H9 (cell line): ENCODE results near the gene ZBTB38. TPM values are rescaled to one million over a fixed set of nuclear protein-coding genes. Genes with fewer than 3 reads are reported as not detected.

Experiments used
- DNase-seq: peaks from one replicate; pipeline ENCODE4 v3.0.0-alpha.2; 2017
- H2AFZ ChIP-seq: one replicate; pipeline ENCODE4 v1.6.1; 2013; ENCODE audit warnings: mild to moderate bottlenecking, low read length, control low read depth, moderate library complexity
- H2AK5ac ChIP-seq: 2 replicates; pipeline ENCODE4 v1.6.1; 2013; ENCODE audit warnings: low read length, control low read depth, mixed read lengths; ENCODE audit not compliant: insufficient read length
- H2BK120ac ChIP-seq: one replicate; pipeline ENCODE4 v1.6.1; 2013; ENCODE audit warnings: low read depth, mild to moderate bottlenecking, low read length, control low read depth, inconsistent platforms; ENCODE audit not compliant: poor library complexity, severe bottlenecking
- H2BK12ac ChIP-seq: 2 replicates; pipeline ENCODE4 v1.6.1; 2013; ENCODE audit warnings: low read length, control low read depth, mixed read lengths, low read depth; ENCODE audit not compliant: insufficient read length
- H2BK15ac ChIP-seq: 2 replicates; pipeline ENCODE4 v1.6.1; 2013; ENCODE audit warnings: low read depth, low read length, control low read depth
- H2BK20ac ChIP-seq: one replicate; pipeline ENCODE4 v1.6.1; 2013; ENCODE audit warnings: low read depth, mild to moderate bottlenecking, low read length, control low read depth, inconsistent platforms; ENCODE audit not compliant: poor library complexity, severe bottlenecking
- H2BK5ac ChIP-seq: 2 replicates; pipeline ENCODE4 v1.6.1; 2013; ENCODE audit warnings: low read length, control low read depth, mixed read lengths; ENCODE audit not compliant: insufficient read length
- H3K14ac ChIP-seq: 2 replicates; pipeline ENCODE4 v1.6.1; 2013; ENCODE audit warnings: low read length, control low read depth; ENCODE audit not compliant: insufficient read depth
- H3K18ac ChIP-seq: 2 replicates; pipeline ENCODE4 v1.6.1; 2013; ENCODE audit warnings: low read depth, mild to moderate bottlenecking, mixed read lengths, low read length, control low read depth; ENCODE audit not compliant: insufficient read length
- H3K23ac ChIP-seq: 2 replicates; pipeline ENCODE4 v1.6.1; 2013; ENCODE audit warnings: low read length, control low read depth, mixed read lengths, low read depth; ENCODE audit not compliant: insufficient read length
- H3K23me2 ChIP-seq: 2 replicates; pipeline ENCODE4 v1.6.1; 2013; ENCODE audit warnings: low read depth, mild to moderate bottlenecking, mixed read lengths, low read length, control low read depth; ENCODE audit not compliant: insufficient read length, poor library complexity, severe bottlenecking
- H3K27ac ChIP-seq: 2 replicates; pipeline ENCODE4 v1.5.1; 2013; ENCODE audit warnings: low read length, control low read depth, mixed read lengths, low read depth; ENCODE audit not compliant: insufficient read length
- H3K27me3 ChIP-seq: 2 replicates; pipeline ENCODE4 v1.6.1; 2013; ENCODE audit warnings: low read length, control low read depth, inconsistent platforms; ENCODE audit not compliant: insufficient read depth
- H3K4ac ChIP-seq: 2 replicates; pipeline ENCODE4 v1.6.1; 2013; ENCODE audit warnings: low read depth, mild to moderate bottlenecking, control low read depth, inconsistent platforms, low read length, moderate library complexity
- H3K4me1 ChIP-seq: 2 replicates; pipeline ENCODE4 v1.6.1; 2013; ENCODE audit warnings: low read length, control low read depth, inconsistent platforms; ENCODE audit not compliant: insufficient read depth
- H3K4me2 ChIP-seq: 2 replicates; pipeline ENCODE4 v1.6.1; 2013; ENCODE audit warnings: low read length, control low read depth, mixed read lengths; ENCODE audit not compliant: insufficient read length, insufficient read depth
- H3K56ac ChIP-seq: 2 replicates; pipeline ENCODE4 v1.6.1; 2013; ENCODE audit warnings: low read depth, mild to moderate bottlenecking, mixed read lengths, low read length, control low read depth; ENCODE audit not compliant: insufficient read length
- H3K79me1 ChIP-seq: 2 replicates; pipeline ENCODE4 v1.6.1; 2013; ENCODE audit warnings: low read depth, mild to moderate bottlenecking, moderate library complexity, low read length, control low read depth, inconsistent platforms; ENCODE audit not compliant: insufficient read depth, poor library complexity, severe bottlenecking
- H3K79me2 ChIP-seq: 2 replicates; pipeline ENCODE4 v1.6.1; 2013; ENCODE audit warnings: low read length, control low read depth, inconsistent platforms; ENCODE audit not compliant: insufficient read depth
- H3K9ac ChIP-seq: 2 replicates; pipeline ENCODE4 v1.6.1; 2013; ENCODE audit warnings: low read length, control low read depth, mixed read lengths; ENCODE audit not compliant: insufficient read length; ENCODE audit errors: extremely low read depth
- H3K9me3 ChIP-seq: one replicate; pipeline ENCODE4 v1.6.1; 2013; ENCODE audit warnings: low read depth, low read length, inconsistent platforms; ENCODE audit not compliant: control insufficient read depth
- H3T11ph ChIP-seq: one replicate; pipeline ENCODE4 v1.6.1; 2013; ENCODE audit warnings: mild to moderate bottlenecking, low read length, control low read depth, inconsistent platforms
- H4K20me1 ChIP-seq: one replicate; pipeline ENCODE4 v1.6.1; 2013; ENCODE audit not compliant: control insufficient read depth, insufficient read length, insufficient read depth
- H4K5ac ChIP-seq: 2 replicates; pipeline ENCODE4 v1.6.1; 2013; ENCODE audit warnings: low read depth, mild to moderate bottlenecking, mixed read lengths, low read length, control low read depth; ENCODE audit not compliant: insufficient read length
- H4K8ac ChIP-seq: replicated peaks from 2 replicates; pipeline ENCODE4 v1.6.1; 2013; ENCODE audit warnings: low read length, control low read depth, mixed read lengths, low read depth; ENCODE audit not compliant: insufficient read length
- H4K91ac ChIP-seq: 2 replicates; pipeline ENCODE4 v1.6.1; 2013; ENCODE audit warnings: low read depth, mild to moderate bottlenecking, moderate library complexity, mixed read lengths, low read length, control low read depth; ENCODE audit not compliant: insufficient read length
- H3K27ac Mint-ChIP-seq, 3 experiments: 2 replicates in 2 of 3; 3 replicates in 1 of 3; pipeline ENCODE4 v1.8.0; 2020 to 2021; ENCODE audit warnings: mixed read lengths in 3 of 3, mild to moderate bottlenecking in 1 of 3, moderate library complexity in 1 of 3
- H3K27me3 Mint-ChIP-seq: 2 replicates; pipeline ENCODE4 v1.8.0; 2021; ENCODE audit warnings: low read depth, mild to moderate bottlenecking, moderate library complexity, mixed read lengths
- H3K36me3 Mint-ChIP-seq, 3 experiments: 2 replicates in 2 of 3; 3 replicates in 1 of 3; pipeline ENCODE4 v1.8.0; 2020 to 2021; ENCODE audit warnings: low read depth in 3 of 3, mixed read lengths in 3 of 3; ENCODE audit not compliant: insufficient read depth in 1 of 3
- H3K4me1 Mint-ChIP-seq, 2 experiments: 2 replicates each; pipeline ENCODE4 v1.8.0; 2020; ENCODE audit warnings: mixed read lengths in 2 of 2
- H3K4me3 Mint-ChIP-seq, 2 experiments: 2 replicates in 1 of 2; 3 replicates in 1 of 2; pipeline ENCODE4 v1.8.0; 2020 to 2021; ENCODE audit warnings: mild to moderate bottlenecking in 2 of 2, mixed read lengths in 2 of 2, moderate library complexity in 1 of 2
- H3K9me3 Mint-ChIP-seq, 2 experiments: 2 replicates in 1 of 2; 3 replicates in 1 of 2; pipeline ENCODE4 v1.8.0; 2020; ENCODE audit warnings: mild to moderate bottlenecking in 2 of 2, mixed read lengths in 2 of 2, moderate library complexity in 1 of 2
- WGBS: extraction: QIAGEN DNeasy Blood & Tissue Kit; methylation state at CpG from one replicate; pipeline ENCODE4 v1.1.7; 2013; ENCODE audit warnings: missing lambda C conversion rate, low lambda C conversion rate, mixed read lengths; ENCODE audit not compliant: insufficient read length; ENCODE audit errors: extremely low coverage; 5-methylcytosine and 5-hydroxymethylcytosine counted together
- long read RNA-seq: library from polyadenylated mRNA; unstranded; transcript quantifications from one replicate; pipeline ENCODE4 v2.0.0, GENCODE V29; 2020
- total RNA-seq: library from RNA; stranded (reverse); gene quantifications from 2 replicates; pipeline ENCODE4 v1.2.1, GENCODE V29; 2021
- TF ChIP-seq, protein P1 (sequence below): fragments of 200-600 bp; sonication (generic); conservative IDR thresholded peaks from 3 replicates; pipeline ENCODE4 v1.8.0; 2021; ENCODE audit warnings: antibody characterized with exemption, mild to moderate bottlenecking

The ZBTB38 gene, protein sequence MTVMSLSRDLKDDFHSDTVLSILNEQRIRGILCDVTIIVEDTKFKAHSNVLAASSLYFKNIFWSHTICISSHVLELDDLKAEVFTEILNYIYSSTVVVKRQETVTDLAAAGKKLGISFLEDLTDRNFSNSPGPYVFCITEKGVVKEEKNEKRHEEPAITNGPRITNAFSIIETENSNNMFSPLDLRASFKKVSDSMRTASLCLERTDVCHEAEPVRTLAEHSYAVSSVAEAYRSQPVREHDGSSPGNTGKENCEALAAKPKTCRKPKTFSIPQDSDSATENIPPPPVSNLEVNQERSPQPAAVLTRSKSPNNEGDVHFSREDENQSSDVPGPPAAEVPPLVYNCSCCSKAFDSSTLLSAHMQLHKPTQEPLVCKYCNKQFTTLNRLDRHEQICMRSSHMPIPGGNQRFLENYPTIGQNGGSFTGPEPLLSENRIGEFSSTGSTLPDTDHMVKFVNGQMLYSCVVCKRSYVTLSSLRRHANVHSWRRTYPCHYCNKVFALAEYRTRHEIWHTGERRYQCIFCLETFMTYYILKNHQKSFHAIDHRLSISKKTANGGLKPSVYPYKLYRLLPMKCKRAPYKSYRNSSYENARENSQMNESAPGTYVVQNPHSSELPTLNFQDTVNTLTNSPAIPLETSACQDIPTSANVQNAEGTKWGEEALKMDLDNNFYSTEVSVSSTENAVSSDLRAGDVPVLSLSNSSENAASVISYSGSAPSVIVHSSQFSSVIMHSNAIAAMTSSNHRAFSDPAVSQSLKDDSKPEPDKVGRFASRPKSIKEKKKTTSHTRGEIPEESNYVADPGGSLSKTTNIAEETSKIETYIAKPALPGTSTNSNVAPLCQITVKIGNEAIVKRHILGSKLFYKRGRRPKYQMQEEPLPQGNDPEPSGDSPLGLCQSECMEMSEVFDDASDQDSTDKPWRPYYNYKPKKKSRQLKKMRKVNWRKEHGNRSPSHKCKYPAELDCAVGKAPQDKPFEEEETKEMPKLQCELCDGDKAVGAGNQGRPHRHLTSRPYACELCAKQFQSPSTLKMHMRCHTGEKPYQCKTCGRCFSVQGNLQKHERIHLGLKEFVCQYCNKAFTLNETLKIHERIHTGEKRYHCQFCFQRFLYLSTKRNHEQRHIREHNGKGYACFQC (N-terminal part only)
- 12.7 and 14.6 TPM in 2 replicates for total RNA-seq
- long read RNA-seq, transcript ZBTB38-201 (1 exons, 3,588 nt), result minor isoform, 5 of 39 reads
- long read RNA-seq, transcript ZBTB38-211 (3 exons, 644 nt), result major isoform, 14 of 39 reads
- long read RNA-seq, partial matches to known transcripts, result 3 of 39 reads
- long read RNA-seq, other reads (novel, unspliced or antisense), result 17 of 39 reads

DNA sequence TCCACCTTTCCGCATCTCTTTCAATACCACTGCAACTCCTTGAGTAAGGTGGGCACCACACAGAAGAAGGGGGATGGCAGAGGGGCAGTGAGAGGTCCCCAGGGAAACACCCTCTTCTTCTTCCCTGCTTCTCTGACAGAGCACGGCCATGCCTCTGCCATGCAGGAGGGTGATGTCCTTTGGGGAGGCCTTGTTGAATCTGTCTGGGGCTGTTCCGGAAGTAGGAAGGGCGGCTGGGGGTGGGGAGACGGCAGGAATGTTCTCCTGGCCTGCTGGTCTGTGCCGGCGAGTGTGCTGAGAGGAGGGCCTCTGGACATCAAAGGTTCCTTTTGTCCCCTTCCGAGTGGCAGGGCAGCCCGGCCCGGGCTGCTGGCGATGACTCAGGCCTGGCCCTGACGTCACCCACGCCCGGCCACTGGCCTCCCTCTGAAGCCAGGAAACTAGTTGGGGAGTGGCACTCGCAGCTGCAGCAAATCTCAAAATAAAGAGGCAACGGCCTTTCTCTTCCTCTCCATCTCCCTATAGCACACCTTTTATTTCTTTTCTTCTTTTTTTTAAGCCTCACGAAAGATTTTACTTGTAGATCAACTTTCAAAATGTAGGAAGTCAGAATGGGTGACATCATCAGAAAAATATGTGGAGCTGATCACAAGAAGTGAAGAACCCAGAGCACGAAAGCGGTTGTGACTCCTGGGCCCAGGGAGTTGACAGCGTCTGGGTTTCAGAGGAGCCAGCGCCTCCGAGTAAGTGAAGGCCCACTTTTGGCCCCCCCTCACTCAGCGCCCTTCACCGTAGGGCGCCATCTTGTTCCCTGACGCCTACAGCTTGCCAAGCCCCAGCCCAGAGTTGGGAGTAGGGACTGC is at the start of gene ZBTB38:
Gene ZBTB38, plus strand, starts transcription at position 443 of the 863 bp plus-strand sequence. CDS start 73,885 bp downstream, outside the sequence.
- no peak within 1 kb of the TSS for H3K23ac ChIP-seq
- H2BK15ac ChIP-seq, result no peak within 1 kb of the TSS
- H4K91ac ChIP-seq, result peak within 1 kb of the TSS; percentile 2
- H3K27ac Mint-ChIP-seq, result peak within 1 kb of the TSS; percentile 76 to 97 (median 94); a peak in 6 of 7 replicates
- no peaks in the 10 kb centered on the region for H3K23me2 ChIP-seq
- H3K27ac ChIP-seq, result peak within 1 kb of the TSS; percentile 19
- no peak within 1 kb of the TSS for H3K4me2 ChIP-seq
- H2BK120ac ChIP-seq, result peak within 1 kb of the TSS; percentile 14
- H3K4me3 Mint-ChIP-seq, result peak within 1 kb of the TSS; percentile 5 to 39; a peak in 2 of 5 replicates
- no peak within 1 kb of the TSS for H2BK20ac ChIP-seq
- DNase-seq, result peak; percentile 96
- peak within 1 kb of the TSS; percentile 71 for H3K14ac ChIP-seq
- no peaks in the 10 kb centered on the region for H3K9me3 ChIP-seq
- TF ChIP-seq, protein P1, sequence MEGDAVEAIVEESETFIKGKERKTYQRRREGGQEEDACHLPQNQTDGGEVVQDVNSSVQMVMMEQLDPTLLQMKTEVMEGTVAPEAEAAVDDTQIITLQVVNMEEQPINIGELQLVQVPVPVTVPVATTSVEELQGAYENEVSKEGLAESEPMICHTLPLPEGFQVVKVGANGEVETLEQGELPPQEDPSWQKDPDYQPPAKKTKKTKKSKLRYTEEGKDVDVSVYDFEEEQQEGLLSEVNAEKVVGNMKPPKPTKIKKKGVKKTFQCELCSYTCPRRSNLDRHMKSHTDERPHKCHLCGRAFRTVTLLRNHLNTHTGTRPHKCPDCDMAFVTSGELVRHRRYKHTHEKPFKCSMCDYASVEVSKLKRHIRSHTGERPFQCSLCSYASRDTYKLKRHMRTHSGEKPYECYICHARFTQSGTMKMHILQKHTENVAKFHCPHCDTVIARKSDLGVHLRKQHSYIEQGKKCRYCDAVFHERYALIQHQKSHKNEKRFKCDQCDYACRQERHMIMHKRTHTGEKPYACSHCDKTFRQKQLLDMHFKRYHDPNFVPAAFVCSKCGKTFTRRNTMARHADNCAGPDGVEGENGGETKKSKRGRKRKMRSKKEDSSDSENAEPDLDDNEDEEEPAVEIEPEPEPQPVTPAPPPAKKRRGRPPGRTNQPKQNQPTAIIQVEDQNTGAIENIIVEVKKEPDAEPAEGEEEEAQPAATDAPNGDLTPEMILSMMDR, result no peak
- peaks cover 14% of the 10 kb centered on the region; the same call in 1 of the 2 replicates for H3K4me1 ChIP-seq
- no CpG with 5 or more reads among the region's 26 CpGs for WGBS
- no peaks in the 10 kb centered on the region for H3K79me2 ChIP-seq
- H2AK5ac ChIP-seq, result no peak within 1 kb of the TSS
- H2BK12ac ChIP-seq, result peak within 1 kb of the TSS; percentile 47
- no peak within 1 kb of the TSS for H3K4ac ChIP-seq
- H2AFZ ChIP-seq, result no peak within 1 kb of the TSS
- peaks cover 0 to 8% (median 2%) of the 10 kb centered on the region in 3 experiments; a peak in 4 of 7 replicates for H3K36me3 Mint-ChIP-seq
- no peak within 1 kb of the TSS for H3K9ac ChIP-seq
- no peak within 1 kb of the TSS for H3T11ph ChIP-seq
- no peak within 1 kb of the TSS for H3K56ac ChIP-seq
- H3K27me3 Mint-ChIP-seq, result no peaks in the 10 kb centered on the region; the same call in none of the 2 replicates
- H4K5ac ChIP-seq, result no peak within 1 kb of the TSS
- no peaks in the 10 kb centered on the region for H4K20me1 ChIP-seq
- H3K27me3 ChIP-seq, result no peaks in the 10 kb centered on the region
- peaks cover 4 to 7% of the 10 kb centered on the region in 2 experiments; a peak in 4 of 5 replicates for H3K9me3 Mint-ChIP-seq
- H3K18ac ChIP-seq, result peak within 1 kb of the TSS; percentile 85
- no peaks in the 10 kb centered on the region for H3K79me1 ChIP-seq
- H4K8ac ChIP-seq, result no peak within 1 kb of the TSS
- no peak within 1 kb of the TSS for H2BK5ac ChIP-seq
- peaks cover 37 to 44% of the 10 kb centered on the region in 2 experiments for H3K4me1 Mint-ChIP-seq
